ENCODE data around the gene ATF7IP2.
"Not testable (repeated sequence)": the region's sequence is repeated elsewhere in the genome, so short reads cannot be mapped to it uniquely, and the experiment has no call there.

The ATF7IP2 gene

DNA sequence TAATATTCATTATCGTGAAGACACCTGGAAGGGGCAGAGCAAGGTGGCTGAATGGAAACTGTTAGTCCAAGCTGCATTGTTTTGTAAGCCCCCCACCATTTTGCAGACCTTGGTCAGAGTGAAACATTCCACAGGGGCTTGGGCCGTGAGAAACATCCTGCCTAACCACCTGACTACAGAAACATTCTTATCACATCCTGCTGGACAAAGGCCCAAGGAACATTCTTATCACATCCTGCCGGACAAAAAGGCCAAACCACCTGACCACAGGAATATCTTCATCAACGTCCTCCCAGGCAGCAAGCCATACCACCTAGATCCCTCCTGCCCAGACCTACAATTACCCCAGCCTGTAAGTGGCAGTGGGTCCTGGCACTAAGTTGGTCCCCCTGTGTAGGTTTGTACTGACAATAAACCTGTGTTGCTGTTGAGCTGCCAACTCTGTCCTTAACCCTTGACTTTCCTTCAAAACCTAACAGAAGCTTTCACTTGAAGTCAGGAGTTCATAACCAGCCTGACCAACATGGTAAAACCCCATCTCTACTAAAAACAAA, 19.6 kb downstream of the ATF7IP2 start:
- H3K4me3 ChIP-seq (ENCODE audit: low read length, poor library complexity, severe bottlenecking), result no peak overlapping the region
- H3K36me3 ChIP-seq (ENCODE audit: insufficient read depth, low read length), result no peaks in the 10 kb centered on the region
- H3K27me3 ChIP-seq (ENCODE audit: insufficient read depth, low read length, poor library complexity, severe bottlenecking), result no peaks in the 10 kb centered on the region
- H3K4me1 ChIP-seq (ENCODE audit: insufficient read depth, low read length, poor library complexity, severe bottlenecking), result no peaks in the 10 kb centered on the region
- TF ChIP-seq EZH2phosphoT487 (IDR thresholded peaks at IDR 0.05; ENCODE audit: borderline replicate concordance) (no peak), CTCF (conservative IDR thresholded peaks at IDR 0.05; ENCODE audit: low read length) (no peak)
- H3K9me2 ChIP-seq (replicated peaks; ENCODE audit: low read depth, low read length), result no peaks in the 10 kb centered on the region
- H3F3A ChIP-seq (ENCODE audit: low read depth), result no peaks in the 10 kb centered on the region
- H3K9ac ChIP-seq (ENCODE audit: low read depth, low read length, poor library complexity, severe bottlenecking), result no peak overlapping the region
- H3K79me2 ChIP-seq (ENCODE audit: insufficient read depth, low read length), result no peaks in the 10 kb centered on the region
- H3K4me2 ChIP-seq (ENCODE audit: low read depth, low read length, poor library complexity, severe bottlenecking), result no peak overlapping the region
- no peaks in the 10 kb centered on the region; the same call in 1 of the 2 replicates for H3K9me3 ChIP-seq (ENCODE audit: insufficient read depth, low read depth, low read length)
- H4K20me1 ChIP-seq (ENCODE audit: insufficient read depth, low read length, poor library complexity, severe bottlenecking), result no peaks in the 10 kb centered on the region
- no peak overlapping the region for H2AFZ ChIP-seq (ENCODE audit: low read length)

DNA sequence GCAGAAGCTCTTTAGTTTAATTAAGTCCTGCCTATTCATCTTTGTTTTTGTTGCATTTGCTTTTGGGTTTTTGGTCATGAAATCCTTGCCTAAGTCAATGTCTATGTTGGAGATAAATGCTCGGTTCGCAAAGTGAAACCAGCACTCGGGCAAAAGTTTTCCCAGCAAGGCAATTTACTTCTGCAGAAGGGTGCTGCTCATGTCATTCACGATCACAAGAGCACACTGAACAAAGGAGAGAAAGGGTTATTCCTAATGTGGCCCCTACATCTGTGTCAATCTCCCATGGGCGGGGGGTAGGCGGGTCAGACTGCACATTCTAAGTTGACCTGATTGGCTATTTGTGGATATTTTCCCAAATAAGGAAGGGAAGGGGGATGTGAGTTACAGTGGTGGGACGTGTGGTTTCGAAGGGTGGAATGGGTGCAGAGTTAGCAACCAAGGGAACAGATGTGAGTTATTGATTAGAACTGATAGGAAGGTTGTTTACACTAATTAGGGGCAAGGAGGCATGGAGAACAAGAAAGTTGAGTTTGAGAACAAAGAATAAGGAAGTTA, 23.0 kb downstream of the ATF7IP2 start:
- Histone ChIP-seq H3K27me3 (ENCODE audit: insufficient read depth, low read length, poor library complexity, severe bottlenecking) (no peaks in the 10 kb centered on the region), H3K36me3 (ENCODE audit: insufficient read depth, low read length) (no peaks in the 10 kb centered on the region), H4K20me1 (ENCODE audit: insufficient read depth, low read length, poor library complexity, severe bottlenecking) (no peaks in the 10 kb centered on the region), H3K4me1 (ENCODE audit: insufficient read depth, low read length, poor library complexity, severe bottlenecking) (no peaks in the 10 kb centered on the region), H3K4me3 (ENCODE audit: low read length, poor library complexity, severe bottlenecking) (no peak overlapping the region), H3F3A (ENCODE audit: low read depth) (no peaks in the 10 kb centered on the region), H3K9ac (ENCODE audit: low read depth, low read length, poor library complexity, severe bottlenecking) (no peak overlapping the region), H2AFZ (ENCODE audit: low read length) (no peak overlapping the region), H3K4me2 (ENCODE audit: low read depth, low read length, poor library complexity, severe bottlenecking) (no peak overlapping the region), H3K79me2 (ENCODE audit: insufficient read depth, low read length) (no peaks in the 10 kb centered on the region), H3K9me2 (replicated peaks; ENCODE audit: low read depth, low read length) (no peaks in the 10 kb centered on the region), H3K9me3 (ENCODE audit: insufficient read depth, low read depth, low read length) (no peaks in the 10 kb centered on the region; the same call in 1 of the 2 replicates)
- TF ChIP-seq CTCF (conservative IDR thresholded peaks at IDR 0.05; ENCODE audit: low read length), result no peak
- TF ChIP-seq EZH2phosphoT487 (IDR thresholded peaks at IDR 0.05; ENCODE audit: borderline replicate concordance), result no peak

DNA sequence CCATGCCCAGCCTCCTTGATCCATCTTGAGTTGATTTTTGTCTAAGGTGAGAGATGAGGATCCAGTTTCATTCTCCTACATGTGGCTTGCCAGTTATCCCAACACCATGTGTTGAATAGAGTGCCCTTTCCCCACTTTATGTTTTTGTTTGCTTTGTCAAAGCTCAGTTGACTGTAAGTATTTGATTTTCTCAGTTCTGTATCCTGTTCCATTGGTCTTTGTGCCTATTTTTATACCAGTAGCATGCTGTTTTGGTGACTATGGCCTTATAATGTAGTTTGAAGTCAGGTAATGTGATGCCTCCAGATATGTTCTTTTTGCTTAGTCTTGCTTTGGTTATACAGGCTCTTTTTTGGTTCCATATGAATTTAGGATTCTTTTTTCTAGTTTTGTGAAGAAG, 23.9 kb downstream of the ATF7IP2 start:
- not testable (repeated sequence) for H3K4me2 ChIP-seq (ENCODE audit: low read depth, low read length, poor library complexity, severe bottlenecking); H3F3A ChIP-seq (ENCODE audit: low read depth); H3K9me2 ChIP-seq (replicated peaks; ENCODE audit: low read depth, low read length); H3K4me3 ChIP-seq (ENCODE audit: low read length, poor library complexity, severe bottlenecking); H3K4me1 ChIP-seq (ENCODE audit: insufficient read depth, low read length, poor library complexity, severe bottlenecking); H3K9me3 ChIP-seq (ENCODE audit: insufficient read depth, low read depth, low read length); H4K20me1 ChIP-seq (ENCODE audit: insufficient read depth, low read length, poor library complexity, severe bottlenecking); H3K27me3 ChIP-seq (ENCODE audit: insufficient read depth, low read length, poor library complexity, severe bottlenecking); H3K9ac ChIP-seq (ENCODE audit: low read depth, low read length, poor library complexity, severe bottlenecking); H3K36me3 ChIP-seq (ENCODE audit: insufficient read depth, low read length); H3K79me2 ChIP-seq (ENCODE audit: insufficient read depth, low read length); H2AFZ ChIP-seq (ENCODE audit: low read length)

DNA sequence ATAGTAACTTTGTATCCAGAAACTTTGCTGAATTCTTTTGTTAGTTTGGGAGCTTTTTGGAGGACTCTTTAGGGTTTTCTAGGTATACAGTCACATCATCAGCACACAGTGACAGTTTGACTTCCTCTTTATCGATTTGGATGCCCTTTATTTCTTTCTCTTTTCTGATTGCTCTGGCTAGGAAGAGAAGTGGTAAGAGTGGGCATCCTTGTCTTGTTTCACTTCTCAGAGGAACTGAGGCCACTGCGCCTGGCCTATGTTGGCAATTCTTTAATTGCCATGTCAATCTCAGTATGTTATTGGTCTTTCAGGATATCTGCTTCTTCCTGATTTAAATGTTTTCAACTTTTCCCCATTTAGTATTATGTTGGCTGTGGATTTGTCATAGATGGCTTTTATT, 24.6 kb downstream of the ATF7IP2 start:
- Histone ChIP-seq H2AFZ (ENCODE audit: low read length) (no peak overlapping the region), H4K20me1 (ENCODE audit: insufficient read depth, low read length, poor library complexity, severe bottlenecking) (no peaks in the 10 kb centered on the region), H3K4me1 (ENCODE audit: insufficient read depth, low read length, poor library complexity, severe bottlenecking) (no peaks in the 10 kb centered on the region), H3K4me2 (ENCODE audit: low read depth, low read length, poor library complexity, severe bottlenecking) (no peak overlapping the region), H3K9ac (ENCODE audit: low read depth, low read length, poor library complexity, severe bottlenecking) (no peak overlapping the region), H3K9me3 (ENCODE audit: insufficient read depth, low read depth, low read length) (no peaks in the 10 kb centered on the region; the same call in 1 of the 2 replicates), H3K36me3 (ENCODE audit: insufficient read depth, low read length) (no peaks in the 10 kb centered on the region), H3K27me3 (ENCODE audit: insufficient read depth, low read length, poor library complexity, severe bottlenecking) (no peaks in the 10 kb centered on the region), H3K9me2 (replicated peaks; ENCODE audit: low read depth, low read length) (no peaks in the 10 kb centered on the region), H3K4me3 (ENCODE audit: low read length, poor library complexity, severe bottlenecking) (no peak overlapping the region), H3F3A (ENCODE audit: low read depth) (no peaks in the 10 kb centered on the region), H3K79me2 (ENCODE audit: insufficient read depth, low read length) (no peaks in the 10 kb centered on the region)
- TF ChIP-seq CTCF (conservative IDR thresholded peaks at IDR 0.05; ENCODE audit: low read length) (no peak), EZH2phosphoT487 (IDR thresholded peaks at IDR 0.05; ENCODE audit: borderline replicate concordance) (no peak)

All from Loucy (cell line).